ACHN (cell line): Measurements from ENCODE around the gene MAML3.

Source experiments
- DNase-seq: peaks from one replicate; pipeline ENCODE4 v3.0.0-alpha.2; 2015
- in situ Hi-C: cut with HindIII; loops from 2 replicates; pipeline ENCODE4 v1.10.0; 2017; ENCODE audit warnings: low sequenced_read_pairs, low pct_ligation_motif_present, low pct_unique_long_range_greater_than_20kb

The MAML3 gene

DNA sequence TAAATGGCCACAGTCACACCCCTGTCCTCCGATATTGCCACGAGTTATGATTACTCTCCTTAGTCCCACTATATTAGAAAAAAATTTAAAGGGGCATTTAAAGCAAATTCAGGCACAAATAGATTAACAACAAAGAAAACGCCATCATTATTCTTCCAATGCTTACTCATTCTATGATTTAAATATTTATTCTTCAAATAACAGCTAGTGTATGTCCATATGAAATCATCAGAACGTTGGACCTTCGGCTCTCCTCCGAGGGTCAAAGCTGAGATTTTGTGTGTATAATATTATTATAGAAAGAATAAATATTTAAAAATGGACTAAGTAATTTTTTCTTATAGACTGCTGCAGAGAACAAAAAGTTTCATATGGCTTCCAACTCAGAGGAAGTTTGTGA, 122.9 kb downstream of the MAML3 start:
- no peak for DNase-seq
- in situ Hi-C loops: no loop called here

DNA sequence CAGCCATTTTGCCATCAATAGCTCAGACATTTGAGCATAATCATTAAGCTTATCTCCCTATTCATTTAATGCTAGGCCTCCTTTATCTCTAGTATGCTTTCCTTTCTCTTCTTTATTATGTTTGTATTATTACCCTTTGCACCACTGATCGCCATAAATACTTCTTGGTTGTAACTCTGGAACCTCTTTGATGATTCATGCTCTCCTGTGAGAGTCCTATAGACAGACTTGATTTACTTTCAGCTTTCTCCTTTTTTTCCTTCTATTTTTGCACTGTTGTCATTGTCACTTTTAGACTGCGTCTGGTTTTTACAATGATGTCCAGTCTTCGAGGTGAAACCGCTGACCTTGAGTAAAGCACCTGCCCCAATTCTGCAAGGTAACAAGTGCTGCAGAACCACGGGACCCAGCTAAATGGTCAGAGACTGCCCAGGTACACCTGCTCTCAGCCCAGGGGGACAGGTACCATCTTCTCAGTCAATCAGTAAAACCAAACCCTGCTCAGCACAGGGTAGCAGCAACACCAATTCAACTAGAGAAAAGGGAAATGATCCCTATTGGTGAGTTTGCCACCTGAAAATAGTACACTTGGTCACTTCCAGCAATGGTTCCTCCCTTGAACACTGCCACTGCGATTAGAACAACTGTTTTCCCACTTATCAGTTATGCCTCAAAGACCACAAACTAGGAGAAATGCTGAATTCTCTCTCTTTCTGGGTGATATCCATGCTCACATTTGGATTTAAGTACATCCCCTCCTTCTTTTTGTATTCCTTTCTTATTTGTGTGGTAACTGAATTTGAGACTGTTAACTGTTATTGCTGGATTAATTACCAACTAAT, 125.1 kb downstream of the MAML3 start:
- in situ Hi-C loops: no loop called here
- no peak for DNase-seq

DNA sequence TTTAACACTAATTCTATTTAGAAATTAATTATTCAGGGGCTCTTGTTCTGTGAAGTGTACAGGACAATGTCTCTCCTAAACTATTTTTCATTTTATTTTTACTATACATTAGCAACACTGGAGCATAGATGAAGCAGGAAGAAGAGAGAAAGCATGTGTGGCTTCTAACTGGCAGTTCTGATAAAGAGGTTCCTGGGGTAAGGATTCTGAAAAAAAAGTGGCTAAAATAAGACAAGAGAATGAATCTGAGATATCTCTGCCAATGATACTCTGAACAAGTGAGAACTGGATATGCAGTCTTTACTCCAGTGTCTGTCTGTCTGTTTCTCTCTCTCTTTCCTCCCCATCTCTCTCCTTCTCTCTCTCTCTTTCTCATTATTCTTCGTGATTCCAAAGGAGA, 125.9 kb downstream of the MAML3 start:
- in situ Hi-C loops: no loop called here

DNA sequence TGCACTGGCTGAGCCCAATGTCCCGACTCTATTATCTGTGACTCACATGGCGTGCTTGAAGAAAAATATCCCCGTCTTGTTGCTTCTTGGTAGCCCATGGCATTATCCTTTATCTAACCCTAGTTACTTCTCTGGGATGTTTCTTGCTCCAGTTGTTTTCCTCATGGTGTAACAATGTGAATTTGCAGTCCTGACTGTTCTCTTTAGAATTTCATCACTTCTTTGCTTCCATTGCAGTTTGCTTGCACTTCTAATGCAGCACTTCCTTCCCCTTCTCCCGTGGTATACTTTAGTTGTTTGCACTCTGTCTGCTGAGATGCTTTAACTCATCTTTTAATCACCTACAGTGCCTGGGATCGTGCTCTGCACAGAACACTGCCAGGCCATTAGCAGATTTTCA, 126.9 kb downstream of the MAML3 start:
- in situ Hi-C loops: no loop called here
- no peak for DNase-seq

More for the DNA sequence above, 125.9 kb downstream of the MAML3 start:
- DNase-seq: no peak

DNA sequence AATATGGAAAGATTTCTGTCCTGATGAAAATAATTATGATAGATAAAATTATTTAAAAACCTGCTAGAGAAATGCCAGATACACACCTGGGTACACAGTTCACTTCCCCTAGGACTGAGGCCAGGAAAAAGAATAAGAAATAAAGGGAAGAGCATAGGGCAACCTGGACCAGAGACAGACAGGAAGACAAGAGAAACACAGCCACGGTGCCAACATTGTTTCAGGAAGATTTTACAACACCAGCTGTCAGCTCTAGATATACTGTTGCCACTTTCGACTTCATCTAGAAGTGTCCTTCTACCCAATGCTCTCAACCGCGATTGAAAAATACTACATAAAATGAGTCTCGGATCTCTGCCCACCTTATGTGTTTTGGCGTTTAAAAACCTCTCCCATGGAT, 128.5 kb downstream of the MAML3 start:
- DNase-seq: no peak
- in situ Hi-C loops: no loop called here

DNA sequence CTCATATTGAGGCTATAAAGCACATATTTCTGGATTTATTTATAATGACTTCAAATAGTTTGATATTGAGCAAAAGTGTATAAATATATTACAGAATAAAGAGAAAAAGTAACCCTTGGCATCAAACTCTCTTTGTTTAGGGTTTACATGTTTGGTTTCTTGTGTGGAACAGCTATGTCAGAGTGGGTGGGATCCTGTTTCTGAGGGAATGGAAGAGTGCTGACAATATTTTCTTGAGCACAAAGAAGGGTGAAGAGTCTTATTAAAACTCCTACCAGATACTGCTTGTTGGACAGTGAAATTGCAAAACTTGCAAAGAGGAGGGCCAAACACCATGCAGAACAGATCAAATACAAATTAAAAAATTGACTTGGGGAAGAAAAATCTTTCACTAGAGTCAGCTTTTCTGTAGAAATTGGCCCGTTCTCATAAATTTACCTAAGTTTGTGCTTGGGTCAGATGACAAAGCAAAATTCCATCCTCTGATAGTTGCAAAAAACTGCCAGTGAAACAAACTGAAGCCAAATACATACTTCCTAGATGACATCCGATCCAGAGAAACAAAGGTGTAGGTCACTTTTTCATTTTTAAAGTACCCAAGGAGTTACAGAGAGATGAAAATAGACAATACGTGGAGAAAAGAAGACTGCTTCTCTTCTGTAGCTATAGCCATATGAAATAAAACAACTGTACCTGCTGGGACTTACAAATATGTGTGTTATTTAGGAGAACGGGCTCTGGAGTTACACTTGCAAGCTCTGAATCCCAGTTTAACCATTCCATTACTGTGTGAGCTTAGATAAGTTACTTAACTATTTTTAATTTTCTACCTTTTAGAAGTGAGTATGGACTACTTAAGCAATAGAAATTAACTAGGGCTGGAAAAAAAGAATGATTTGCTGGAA, 133.3 kb downstream of the MAML3 start:
- in situ Hi-C loops: no loop called here
- no peak for DNase-seq

DNA sequence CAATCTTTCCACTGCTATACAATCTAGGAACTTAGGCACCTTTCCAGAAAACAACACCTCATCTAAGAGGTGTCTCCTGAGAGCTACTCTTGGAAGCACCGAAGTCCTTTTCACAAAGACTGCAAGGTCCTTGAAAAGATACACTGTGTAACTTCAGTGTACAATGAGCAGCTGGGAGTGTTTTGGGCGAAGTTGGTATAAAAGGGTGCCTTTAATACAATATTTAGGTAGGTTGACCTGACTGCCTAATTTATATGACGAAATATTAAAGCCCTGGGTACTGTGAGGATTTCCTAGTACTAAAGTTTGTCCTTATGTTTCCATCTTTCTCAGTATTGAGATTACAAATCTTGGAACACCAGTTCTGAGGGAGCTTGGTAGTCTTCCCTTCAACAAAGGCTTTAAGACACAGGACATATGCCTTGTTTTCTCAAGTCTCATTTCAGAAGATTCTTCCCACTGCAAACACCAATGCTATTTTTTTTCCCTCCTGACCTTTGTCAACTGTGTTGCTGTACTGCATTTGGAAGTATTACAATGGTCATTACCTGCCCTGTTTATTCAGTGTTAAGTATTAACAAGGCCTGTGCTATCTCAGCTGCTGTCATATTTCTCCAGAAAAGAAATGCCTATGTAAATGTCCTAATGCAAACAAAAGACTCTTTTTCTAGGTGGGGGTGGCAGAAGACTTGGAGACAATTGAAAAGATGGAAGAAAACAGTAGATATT, 134.2 kb downstream of the MAML3 start:
- in situ Hi-C loops: no loop called here
- no peak for DNase-seq

DNA sequence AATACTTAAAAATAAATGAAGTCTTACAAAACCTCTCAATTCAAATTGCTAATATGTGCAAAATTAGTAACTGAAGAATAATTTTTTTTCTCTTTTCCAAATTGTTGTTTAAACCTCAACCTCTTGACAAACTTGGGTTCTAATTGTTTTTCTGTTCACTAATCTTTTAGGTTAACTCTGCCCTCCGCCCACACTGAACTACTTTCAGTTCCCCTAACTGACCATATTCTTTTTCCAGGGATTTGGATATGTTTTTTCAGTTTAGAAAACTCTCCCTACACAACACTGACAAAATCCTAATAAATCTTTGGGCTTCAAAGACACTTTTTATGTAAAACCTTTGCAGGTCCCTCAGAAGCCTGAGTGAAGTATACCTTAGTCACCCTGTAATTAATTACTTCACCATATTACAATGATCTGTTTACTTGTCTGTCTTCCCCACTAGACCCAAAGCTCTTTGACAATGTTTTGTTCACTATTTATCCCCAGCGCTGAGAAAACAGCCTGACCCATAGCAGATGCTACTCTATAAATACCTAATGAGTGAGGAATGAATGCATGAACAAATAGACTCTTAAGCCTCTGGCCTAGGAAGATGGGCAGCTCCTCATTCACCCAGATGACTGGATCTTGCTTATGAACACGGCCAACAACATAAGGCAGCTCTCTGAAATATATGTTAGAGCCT, 134.9 kb downstream of the MAML3 start:
- no peak for DNase-seq
- in situ Hi-C loops: no loop called here

DNA sequence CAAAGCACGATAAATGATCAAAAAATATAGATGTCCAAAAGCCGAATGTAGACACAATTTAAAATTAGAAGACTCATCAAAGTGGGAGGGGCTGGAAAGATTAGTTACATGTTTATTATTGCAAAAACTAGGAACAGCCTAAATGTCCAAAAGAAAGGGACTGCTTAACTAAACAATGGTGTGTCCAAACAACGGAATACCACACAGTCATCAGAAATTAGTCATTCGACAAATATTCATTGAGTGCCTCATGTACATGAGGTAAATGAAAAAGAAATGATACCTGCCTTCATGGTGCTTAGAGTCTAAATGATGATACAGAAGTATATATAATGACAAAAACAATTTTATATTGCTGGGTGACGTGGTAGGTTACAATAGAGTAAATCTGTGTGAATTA, 139.7 kb downstream of the MAML3 start:
- DNase-seq: no peak
- in situ Hi-C loops: no loop called here

DNA sequence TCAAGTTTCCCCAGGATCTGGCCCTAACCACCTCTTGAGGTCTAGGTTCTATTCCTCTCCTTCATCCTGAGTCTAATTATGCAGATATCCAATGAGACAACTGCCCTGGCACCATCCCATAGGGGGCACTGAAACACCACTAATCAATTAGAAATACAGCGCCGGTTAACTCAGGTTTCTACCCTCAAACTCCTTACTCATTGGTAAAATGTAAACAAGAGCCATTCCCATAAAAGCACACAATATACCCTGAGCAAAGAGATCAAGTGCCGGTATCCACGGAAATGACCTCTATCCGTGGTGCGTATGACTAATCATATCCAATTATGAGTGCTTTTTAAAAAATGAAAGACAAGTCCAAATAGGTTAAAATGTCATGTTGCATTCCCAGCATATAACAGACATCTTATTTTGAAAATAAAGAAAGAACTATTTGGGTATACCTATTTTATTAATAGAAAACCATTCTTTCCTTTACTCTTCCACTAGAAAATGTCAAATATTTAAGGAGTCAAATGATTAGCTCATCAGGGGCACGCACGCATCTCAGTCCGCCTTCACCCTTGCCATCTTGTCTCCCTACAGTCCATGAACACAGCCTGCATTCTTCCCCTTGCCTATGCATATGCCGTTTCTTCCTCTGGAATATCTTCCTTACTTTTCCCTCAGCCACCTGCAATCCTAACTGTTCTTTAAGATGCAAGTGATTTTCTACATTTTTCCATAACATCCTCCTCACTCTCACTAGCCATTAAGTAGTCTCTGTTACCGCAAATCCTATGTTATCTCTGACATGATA, 141.1 kb downstream of the MAML3 start:
- in situ Hi-C loops: no loop called here
- no peak for DNase-seq

DNA sequence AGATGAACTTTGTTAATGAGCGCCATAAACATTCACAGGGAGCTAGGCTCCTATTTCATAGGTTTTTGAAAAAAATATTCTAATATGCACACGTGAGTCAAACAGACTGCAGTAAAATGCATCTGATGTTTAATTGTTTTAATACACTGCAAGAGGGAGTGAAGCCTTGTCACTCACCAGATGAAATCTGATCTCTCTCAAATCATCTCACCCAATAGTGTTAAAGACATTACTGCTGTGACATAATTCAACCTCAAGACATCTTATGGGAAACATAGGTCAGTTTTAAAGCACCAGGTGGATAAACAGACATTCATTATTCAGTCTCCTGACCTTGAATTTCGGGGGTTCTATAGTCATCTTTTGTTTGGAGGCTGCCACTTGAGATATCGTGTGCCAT, 148.3 kb downstream of the MAML3 start:
- in situ Hi-C loops: no loop called here
- no peak for DNase-seq

DNA sequence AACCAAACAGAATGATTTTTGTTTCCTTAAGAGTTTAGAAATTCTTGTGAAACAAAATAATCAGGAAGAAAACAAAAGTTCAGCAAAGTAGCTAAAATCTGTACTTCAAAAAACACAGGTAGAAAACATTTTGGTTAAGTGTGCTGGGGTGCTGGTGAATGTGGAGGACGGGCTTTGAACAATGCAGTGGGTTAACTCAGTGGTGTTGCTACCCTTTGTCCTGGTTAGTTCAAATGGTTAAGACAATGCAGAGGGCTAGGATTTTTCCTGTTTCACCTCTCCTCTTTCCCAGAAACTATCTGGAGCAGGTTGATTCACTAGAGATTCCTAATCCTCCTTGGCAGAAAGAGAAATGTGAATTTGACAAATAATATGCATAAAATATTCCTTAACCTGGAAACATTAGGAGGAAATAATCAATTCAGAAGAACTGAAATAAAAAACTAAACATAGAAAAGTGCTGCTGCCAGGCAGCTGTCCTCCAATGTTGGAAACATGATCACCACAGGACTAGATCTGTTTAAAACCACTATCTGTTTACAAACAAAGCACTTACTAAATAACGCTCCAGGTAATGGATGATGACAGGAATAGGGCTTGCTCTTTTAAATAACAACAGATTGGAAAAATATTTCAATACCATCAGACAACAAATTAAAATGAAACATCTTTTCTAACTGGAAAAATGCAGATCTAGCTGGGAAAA, 148.9 kb downstream of the MAML3 start:
- in situ Hi-C loops: no loop called here
- no peak for DNase-seq

DNA sequence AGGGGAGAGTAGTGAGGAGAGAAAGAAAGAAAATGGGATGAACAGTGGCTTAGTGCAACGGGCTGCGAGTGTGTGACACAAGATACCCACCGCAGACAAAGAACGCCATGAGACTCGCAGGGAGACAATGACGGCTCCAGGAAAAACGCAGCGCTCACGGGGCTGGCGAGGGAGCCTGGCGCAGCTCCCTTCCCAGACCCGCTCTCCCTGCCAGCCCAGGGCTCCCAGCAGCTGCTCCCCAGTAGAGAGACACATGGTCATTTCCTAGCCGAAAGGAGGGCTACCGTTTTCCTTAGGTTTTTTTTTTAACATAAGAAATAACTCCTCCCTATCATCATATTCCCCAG, 149.5 kb downstream of the MAML3 start:
- DNase-seq: no peak
- in situ Hi-C loops: no loop called here

DNA sequence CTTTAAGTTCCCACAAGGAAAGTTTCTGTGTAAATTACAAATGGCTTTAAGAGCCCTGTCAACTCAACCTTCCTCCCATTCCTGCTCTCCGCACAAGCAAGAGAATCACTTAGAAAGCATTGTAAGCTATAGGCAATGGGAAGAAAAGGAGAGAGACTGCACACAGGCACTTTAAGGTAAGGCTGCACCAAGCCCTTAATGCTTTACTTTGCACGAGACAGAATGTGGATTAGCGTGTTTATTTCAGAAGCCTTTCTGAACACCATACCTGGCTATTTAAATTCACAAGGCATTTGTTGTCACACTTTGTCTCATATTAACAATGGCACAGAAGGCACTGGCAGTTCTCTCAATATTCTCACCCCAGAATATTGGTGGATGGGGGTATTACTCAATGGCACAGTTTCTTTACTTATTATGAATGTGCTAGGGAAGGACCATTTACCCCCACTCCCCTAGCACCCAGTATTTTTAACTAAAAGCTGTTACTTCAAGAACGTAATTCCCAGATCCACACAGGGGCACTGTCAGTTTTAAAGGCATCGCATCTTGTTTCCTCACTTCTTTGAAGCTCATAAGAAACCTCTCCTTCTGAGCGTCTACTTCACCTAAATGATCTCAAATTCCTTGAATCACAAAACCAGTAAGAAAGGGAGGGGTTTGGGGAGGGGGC, 150.0 kb downstream of the MAML3 start:
- in situ Hi-C loops: no loop called here
- no peak for DNase-seq

DNA sequence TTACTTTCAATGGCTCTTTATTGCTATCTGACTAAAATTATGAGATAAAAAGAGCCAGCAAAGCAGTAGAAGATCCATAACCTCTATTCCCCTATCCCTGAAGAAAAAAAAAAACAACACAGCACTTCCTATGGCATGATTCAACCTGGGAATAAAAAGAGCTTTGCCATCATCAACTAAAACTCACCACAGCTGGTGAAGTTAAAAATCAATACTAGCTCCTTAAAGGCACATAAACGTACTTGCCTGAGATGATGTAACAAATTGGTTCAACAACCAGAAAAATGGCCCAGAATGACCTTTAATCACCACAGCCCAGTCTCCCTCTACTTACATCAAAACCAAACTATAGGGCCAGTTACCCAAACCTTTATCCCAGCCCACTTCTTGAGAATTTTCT, 153.8 kb downstream of the MAML3 start:
- DNase-seq: no peak
- in situ Hi-C loops: no loop called here

DNA sequence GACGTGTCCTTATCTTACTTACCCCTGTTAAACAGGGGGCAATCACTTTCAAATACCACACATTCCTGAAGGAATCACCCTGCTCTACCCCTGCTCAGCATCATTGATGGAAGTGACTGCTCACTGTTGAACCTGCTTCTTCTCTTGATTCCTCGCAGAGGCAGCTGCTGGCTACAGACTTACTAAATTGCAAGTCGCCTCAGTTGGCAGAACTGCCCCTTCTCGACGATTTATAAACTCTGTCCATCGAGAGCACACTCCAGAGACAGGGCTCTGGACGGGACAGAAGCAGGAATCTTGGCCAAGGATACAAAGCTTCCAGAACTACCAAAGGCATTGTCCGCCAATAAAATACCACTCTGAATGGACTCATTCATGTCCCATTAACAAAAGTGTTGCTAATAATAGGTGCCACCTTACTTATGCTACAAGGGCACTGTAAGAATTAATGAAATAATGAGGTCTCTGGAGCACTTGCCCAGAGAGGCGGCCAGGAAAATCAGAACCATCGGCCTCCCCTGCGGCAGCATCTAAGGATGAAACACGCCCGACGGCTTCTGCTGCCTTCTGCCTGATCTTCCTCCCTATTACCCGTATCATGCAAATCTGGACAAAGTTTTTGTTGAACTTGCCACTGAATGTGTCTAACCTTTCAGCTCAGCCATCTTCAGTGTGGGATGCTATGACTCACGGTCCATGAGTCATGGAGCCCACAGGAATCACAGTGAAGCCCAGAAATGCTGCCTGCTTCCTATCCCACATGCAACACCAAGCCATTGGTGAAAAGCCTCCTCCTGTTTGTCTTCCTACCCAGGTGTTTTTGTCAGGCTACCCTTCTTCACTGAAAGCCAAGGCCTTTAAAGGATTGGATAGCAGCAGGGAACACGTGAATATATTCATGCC, 164.9 kb downstream of the MAML3 start:
- in situ Hi-C loops: no loop called here
- peak; percentile 77 for DNase-seq
